Measurements from ENCODE around the gene PLEKHA7. TPM values are rescaled to one million over a fixed set of nuclear protein-coding genes. Genes with fewer than 3 reads are reported as not detected.

The PLEKHA7 gene
- total RNA-seq, 1 donor from 2014 or later: 25.3 TPM

DNA sequence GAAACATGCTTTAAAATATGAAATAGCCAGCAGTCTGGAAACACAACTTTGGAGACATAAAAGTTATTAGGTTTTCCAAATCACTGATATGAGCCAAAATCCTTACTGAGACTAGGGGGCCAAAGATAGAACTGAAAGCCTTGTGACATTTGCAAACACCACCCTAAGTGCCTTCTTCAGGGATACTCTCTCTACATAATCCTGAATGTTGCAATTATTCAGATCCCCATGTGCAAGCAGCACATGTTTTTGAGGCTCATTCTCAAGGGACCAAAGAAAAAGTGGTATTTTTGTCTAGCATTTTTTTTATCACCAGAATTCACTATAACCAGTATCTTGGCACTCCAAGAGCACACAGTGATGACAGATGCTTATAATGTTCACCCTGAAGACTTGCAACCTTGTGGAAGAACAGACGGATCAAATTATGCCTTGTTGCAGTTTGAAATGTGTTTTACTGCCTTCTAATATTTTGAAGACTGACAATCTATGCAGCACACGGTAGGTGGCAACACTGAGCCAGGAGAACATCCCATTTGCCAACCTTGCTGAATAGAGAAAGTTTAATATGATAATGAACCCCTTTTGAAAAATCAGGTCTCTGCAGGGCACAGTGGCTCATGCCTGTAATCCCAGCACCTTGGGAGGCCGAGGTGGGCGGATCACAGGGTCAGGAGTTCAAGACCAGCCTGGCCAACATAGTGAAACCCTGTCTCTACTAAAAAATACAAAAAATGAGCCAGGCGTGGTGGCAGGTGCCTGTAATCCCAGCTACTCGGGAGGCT, 78.5 kb downstream of the PLEKHA7 start:
- Histone ChIP-seq H3K27me3 (ENCODE audit: control insufficient read depth, insufficient read depth, low read length) (no peaks in the 10 kb centered on the region), H3K36me3 (ENCODE audit: control insufficient read depth, insufficient read depth, low read length) (no peaks in the 10 kb centered on the region), H3K4me3 (ENCODE audit: low read depth, low read length) (no peak overlapping the region)
- TF ChIP-seq, protein P1, sequence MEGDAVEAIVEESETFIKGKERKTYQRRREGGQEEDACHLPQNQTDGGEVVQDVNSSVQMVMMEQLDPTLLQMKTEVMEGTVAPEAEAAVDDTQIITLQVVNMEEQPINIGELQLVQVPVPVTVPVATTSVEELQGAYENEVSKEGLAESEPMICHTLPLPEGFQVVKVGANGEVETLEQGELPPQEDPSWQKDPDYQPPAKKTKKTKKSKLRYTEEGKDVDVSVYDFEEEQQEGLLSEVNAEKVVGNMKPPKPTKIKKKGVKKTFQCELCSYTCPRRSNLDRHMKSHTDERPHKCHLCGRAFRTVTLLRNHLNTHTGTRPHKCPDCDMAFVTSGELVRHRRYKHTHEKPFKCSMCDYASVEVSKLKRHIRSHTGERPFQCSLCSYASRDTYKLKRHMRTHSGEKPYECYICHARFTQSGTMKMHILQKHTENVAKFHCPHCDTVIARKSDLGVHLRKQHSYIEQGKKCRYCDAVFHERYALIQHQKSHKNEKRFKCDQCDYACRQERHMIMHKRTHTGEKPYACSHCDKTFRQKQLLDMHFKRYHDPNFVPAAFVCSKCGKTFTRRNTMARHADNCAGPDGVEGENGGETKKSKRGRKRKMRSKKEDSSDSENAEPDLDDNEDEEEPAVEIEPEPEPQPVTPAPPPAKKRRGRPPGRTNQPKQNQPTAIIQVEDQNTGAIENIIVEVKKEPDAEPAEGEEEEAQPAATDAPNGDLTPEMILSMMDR (IDR thresholded peaks at IDR 0.05; ENCODE audit: insufficient read depth, low read length, poor library complexity, severe bottlenecking): peak; percentile 74
- no peak for DNase-seq (ENCODE audit: low read depth)

DNA sequence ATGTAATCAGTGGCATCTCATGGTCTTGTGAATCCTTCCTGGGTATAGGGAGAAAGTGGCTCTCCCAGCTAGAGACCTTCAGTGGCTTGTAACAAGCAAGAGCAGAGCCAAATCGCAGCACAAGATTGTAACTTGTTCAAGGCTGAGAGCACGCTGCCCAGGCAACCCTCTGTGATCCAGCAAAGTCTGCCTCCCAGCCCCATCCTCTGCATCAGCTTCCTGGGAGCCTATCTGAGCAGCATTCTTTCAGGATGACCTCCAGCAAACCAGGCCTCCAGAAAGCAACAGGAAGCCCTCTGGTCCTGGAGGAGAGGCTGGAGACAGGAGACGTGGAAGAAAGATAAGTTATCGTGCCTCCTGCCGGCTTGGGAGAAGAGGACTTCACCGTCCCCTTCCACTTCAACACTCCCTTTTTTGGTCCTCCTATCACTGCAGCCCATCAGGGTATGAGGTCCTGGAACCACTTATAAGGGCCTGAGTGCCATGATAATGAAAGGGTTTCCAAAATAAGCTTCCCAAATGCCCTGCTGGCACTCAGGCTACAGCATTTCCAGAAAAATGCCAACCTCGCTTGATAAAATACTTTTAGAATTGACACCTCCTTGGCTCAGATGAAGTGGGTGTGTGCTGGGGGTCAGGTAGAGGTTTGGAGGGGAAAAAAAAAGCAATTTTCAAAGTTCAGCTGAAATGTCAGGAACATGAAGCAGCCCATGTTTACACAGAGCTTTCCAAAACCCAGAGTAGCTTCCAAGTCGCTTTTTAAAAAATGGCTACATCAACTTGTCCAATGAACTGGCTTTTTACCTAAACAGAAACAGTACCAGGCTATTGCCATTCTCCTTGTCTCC, 80.2 kb downstream of the PLEKHA7 start:
- Histone ChIP-seq H3K4me3 (ENCODE audit: low read depth, low read length) (no peak overlapping the region), H3K27me3 (ENCODE audit: control insufficient read depth, insufficient read depth, low read length) (no peaks in the 10 kb centered on the region), H3K36me3 (ENCODE audit: control insufficient read depth, insufficient read depth, low read length) (no peaks in the 10 kb centered on the region)
- TF ChIP-seq, protein P1 (IDR thresholded peaks at IDR 0.05; ENCODE audit: insufficient read depth, low read length, poor library complexity, severe bottlenecking): no peak
- DNase-seq (ENCODE audit: low read depth): no peak

DNA sequence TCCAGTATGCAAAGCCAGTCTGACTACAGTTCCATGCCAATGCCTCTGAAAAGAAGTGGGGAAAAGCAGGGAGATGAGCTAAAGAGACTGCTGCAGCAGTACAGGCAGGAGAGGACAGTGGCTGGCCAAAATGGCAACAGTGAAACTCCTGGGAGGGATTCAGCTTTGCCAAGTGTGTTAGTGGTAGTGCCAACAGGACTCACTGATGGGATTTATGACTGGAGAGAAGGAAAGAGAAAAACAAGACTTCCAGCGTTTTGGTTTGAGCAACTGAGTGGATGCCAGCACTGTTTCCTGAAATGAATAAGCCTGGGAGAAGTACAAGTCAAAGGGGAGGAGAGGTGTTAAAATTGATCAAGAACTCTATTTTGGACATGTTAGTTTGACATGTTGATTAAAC, 80.9 kb downstream of the PLEKHA7 start:
- no peaks in the 10 kb centered on the region for H3K36me3 ChIP-seq (ENCODE audit: control insufficient read depth, insufficient read depth, low read length)
- no peaks in the 10 kb centered on the region for H3K27me3 ChIP-seq (ENCODE audit: control insufficient read depth, insufficient read depth, low read length)
- no peak overlapping the region for H3K4me3 ChIP-seq (ENCODE audit: low read depth, low read length)
- DNase-seq (ENCODE audit: low read depth): no peak
- TF ChIP-seq, protein P1 (IDR thresholded peaks at IDR 0.05; ENCODE audit: insufficient read depth, low read length, poor library complexity, severe bottlenecking): no peak

DNA sequence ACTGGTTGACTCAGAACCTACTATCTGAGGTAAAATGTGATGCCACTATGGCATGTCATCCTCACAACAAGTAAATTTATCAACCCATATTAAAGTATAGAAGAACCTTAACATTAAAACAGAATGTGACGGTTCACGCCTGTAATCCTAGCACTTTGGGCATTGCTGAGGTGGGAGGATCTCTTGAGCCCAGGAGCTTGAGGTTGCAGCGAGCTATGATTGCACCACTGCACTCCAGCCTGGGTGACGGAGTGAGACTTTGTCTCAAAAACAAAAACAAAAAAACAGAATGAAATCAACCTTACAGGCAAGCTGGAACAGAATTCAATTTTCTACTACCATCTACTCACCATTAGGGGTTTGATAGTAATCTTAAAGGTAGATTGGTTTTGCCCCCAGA, 86.2 kb downstream of the PLEKHA7 start:
- Histone ChIP-seq H3K4me3 (ENCODE audit: low read depth, low read length) (no peak overlapping the region), H3K36me3 (ENCODE audit: control insufficient read depth, insufficient read depth, low read length) (no peaks in the 10 kb centered on the region)

DNA sequence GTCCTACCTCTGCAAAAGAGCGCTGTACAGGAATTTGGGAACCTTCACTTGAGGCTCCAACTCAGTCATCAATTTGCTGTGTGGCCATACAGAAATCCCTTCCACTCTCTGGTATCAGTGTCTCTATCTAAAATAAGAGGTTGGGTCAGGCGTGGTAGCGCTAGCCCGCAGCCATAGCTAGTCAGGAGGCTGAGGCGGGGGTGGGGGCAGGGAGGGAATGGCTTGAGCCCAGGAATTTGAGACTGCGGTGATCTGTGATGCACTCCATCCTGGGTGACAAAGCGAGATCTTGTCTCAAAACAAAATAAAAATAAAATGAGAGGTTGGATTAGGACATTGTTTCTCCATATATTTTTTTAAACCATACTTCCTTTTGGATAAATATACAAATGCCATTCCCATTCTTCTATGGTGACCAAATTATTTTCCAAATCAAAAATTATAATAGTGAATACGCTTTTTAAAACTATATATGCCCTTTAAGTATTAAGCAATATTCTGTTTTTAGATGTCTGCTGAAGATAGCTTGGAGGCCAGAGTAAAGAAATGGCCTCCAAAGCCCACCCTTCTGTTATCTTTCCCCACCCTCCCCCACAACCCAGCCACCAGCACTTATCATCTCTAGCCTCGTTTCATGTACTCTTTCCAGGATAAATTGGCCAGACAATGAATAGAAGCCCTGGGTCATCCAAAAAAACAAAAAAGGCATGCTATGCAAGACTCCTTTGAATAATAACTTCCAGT, 87.2 kb downstream of the PLEKHA7 start:
- no peak for DNase-seq (ENCODE audit: low read depth)
- H3K27me3 ChIP-seq (ENCODE audit: control insufficient read depth, insufficient read depth, low read length): no peaks in the 10 kb centered on the region
- no peaks in the 10 kb centered on the region for H3K36me3 ChIP-seq (ENCODE audit: control insufficient read depth, insufficient read depth, low read length)
- TF ChIP-seq, protein P1 (IDR thresholded peaks at IDR 0.05; ENCODE audit: insufficient read depth, low read length, poor library complexity, severe bottlenecking): no peak
- no peak overlapping the region for H3K4me3 ChIP-seq (ENCODE audit: low read depth, low read length)

More for the DNA sequence above, 86.2 kb downstream of the PLEKHA7 start:
- no peaks in the 10 kb centered on the region for H3K27me3 ChIP-seq (ENCODE audit: control insufficient read depth, insufficient read depth, low read length)
- DNase-seq (ENCODE audit: low read depth): no peak
- TF ChIP-seq, protein P1 (IDR thresholded peaks at IDR 0.05; ENCODE audit: insufficient read depth, low read length, poor library complexity, severe bottlenecking): no peak
